DOHH2 (cell line): ENCODE measurements around the gene TLDC2.

ENCODE experiments used
- H3F3A ChIP-seq: fragments of 200-600 bp; sonication (generic), shearing (Covaris generic); 2 replicates; pipeline ENCODE4 v1.6.0; 2016; ENCODE audit warnings: antibody characterized with exemption, mild to moderate bottlenecking; ENCODE audit not compliant: control insufficient read depth, insufficient read depth
- H3K27ac ChIP-seq: fragments of 200-600 bp; sonication (generic); 2 replicates; pipeline ENCODE4 v1.5.1; 2014; ENCODE audit warnings: low read depth, mild to moderate bottlenecking, low read length, moderate library complexity
- H3K27me3 ChIP-seq: fragments of 200-600 bp; sonication (generic); 2 replicates; pipeline ENCODE4 v1.6.1; 2014; ENCODE audit warnings: mild to moderate bottlenecking, low read length, mixed read lengths; ENCODE audit not compliant: control insufficient read depth
- H3K36me3 ChIP-seq: fragments of 200-600 bp; sonication (generic); 2 replicates; pipeline ENCODE4 v1.6.1; 2014; ENCODE audit warnings: mild to moderate bottlenecking, low read length, moderate library complexity, mixed read lengths; ENCODE audit not compliant: control insufficient read depth
- H3K4me1 ChIP-seq: fragments of 200-600 bp; sonication (generic); 2 replicates; pipeline ENCODE4 v1.6.1; 2014; ENCODE audit warnings: mild to moderate bottlenecking, low read length, mixed read lengths; ENCODE audit not compliant: control insufficient read depth
- H3K4me2 ChIP-seq: fragments of 200-600 bp; sonication (generic); 2 replicates; pipeline ENCODE4 v1.6.0; 2014; ENCODE audit warnings: mild to moderate bottlenecking, low read length, moderate library complexity
- H3K4me3 ChIP-seq: fragments of 200-600 bp; sonication (generic); 2 replicates; pipeline ENCODE4 v1.5.1; 2014; ENCODE audit warnings: mild to moderate bottlenecking, low read length, mixed read lengths
- H3K79me2 ChIP-seq: fragments of 200-600 bp; sonication (generic); 2 replicates; pipeline ENCODE4 v1.6.1; 2014; ENCODE audit warnings: mild to moderate bottlenecking, low read length, mixed read lengths; ENCODE audit not compliant: control insufficient read depth
- H3K9me2 ChIP-seq: fragments of 200-600 bp; sonication (generic); replicated peaks from 2 replicates; pipeline ENCODE4 v1.6.1; 2014; ENCODE audit warnings: mild to moderate bottlenecking, low read length, mixed read lengths; ENCODE audit not compliant: control insufficient read depth
- H3K9me3 ChIP-seq: fragments of 200-600 bp; sonication (generic); 2 replicates; pipeline ENCODE4 v1.6.1; 2014; ENCODE audit warnings: antibody characterized with exemption, low read length, mixed read lengths; ENCODE audit not compliant: control insufficient read depth, insufficient read depth
- H4K20me1 ChIP-seq: fragments of 200-600 bp; sonication (generic); 2 replicates; pipeline ENCODE4 v1.6.0; 2014; ENCODE audit warnings: low read depth, mild to moderate bottlenecking, antibody characterized with exemption, low read length, moderate library complexity; ENCODE audit not compliant: control insufficient read depth, insufficient read depth
- CTCF ChIP-seq: fragments of 200-600 bp; sonication (generic); IDR thresholded peaks from one replicate; pipeline ENCODE4 v1.5.1; 2014; ENCODE audit warnings: antibody characterized with exemption, mild to moderate bottlenecking, low read depth, low read length; ENCODE audit not compliant: poor library complexity, severe bottlenecking
- EZH2phosphoT487 ChIP-seq: fragments of 200-600 bp; sonication (generic); IDR thresholded peaks from 2 replicates; pipeline ENCODE4 v1.6.1; 2017; ENCODE audit warnings: borderline replicate concordance, mild to moderate bottlenecking, antibody characterized with exemption, low read length, moderate library complexity, mixed read lengths

Gene TLDC2

DNA sequence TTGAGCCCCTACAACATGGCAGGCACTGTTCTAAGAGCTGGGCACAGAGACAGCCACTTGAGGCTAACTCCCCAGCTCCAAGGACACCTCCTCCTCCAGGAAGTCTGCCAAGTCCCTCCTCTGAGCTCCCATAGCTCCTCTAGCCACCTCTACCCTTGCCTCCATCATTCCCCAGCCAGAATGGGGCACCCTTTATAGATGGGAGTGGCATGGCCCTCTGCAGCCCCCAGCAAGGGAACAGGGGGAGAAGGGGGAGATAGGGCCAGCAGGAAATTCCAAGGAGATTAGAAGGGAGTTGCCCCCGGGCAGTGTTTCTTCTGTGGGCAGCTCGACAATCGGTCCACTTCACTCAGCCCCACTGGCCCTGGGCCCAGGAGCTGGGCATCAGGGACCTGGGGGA lies 19.7 kb upstream of the TLDC2 start:
- Histone ChIP-seq H3F3A (peaks cover 5% of the 10 kb centered on the region), H3K9me2 (no peaks in the 10 kb centered on the region), H3K36me3 (no peaks in the 10 kb centered on the region), H3K27me3 (no peaks in the 10 kb centered on the region), H4K20me1 (no peaks in the 10 kb centered on the region), H3K4me1 (peaks cover 38% of the 10 kb centered on the region), H3K79me2 (peaks cover 18% of the 10 kb centered on the region), H3K9me3 (no peaks in the 10 kb centered on the region), H3K4me2 (no peak overlapping the region), H3K27ac (no peak overlapping the region), H3K4me3 (no peak overlapping the region)
- TF ChIP-seq EZH2phosphoT487 (no peak), CTCF (no peak)

DNA sequence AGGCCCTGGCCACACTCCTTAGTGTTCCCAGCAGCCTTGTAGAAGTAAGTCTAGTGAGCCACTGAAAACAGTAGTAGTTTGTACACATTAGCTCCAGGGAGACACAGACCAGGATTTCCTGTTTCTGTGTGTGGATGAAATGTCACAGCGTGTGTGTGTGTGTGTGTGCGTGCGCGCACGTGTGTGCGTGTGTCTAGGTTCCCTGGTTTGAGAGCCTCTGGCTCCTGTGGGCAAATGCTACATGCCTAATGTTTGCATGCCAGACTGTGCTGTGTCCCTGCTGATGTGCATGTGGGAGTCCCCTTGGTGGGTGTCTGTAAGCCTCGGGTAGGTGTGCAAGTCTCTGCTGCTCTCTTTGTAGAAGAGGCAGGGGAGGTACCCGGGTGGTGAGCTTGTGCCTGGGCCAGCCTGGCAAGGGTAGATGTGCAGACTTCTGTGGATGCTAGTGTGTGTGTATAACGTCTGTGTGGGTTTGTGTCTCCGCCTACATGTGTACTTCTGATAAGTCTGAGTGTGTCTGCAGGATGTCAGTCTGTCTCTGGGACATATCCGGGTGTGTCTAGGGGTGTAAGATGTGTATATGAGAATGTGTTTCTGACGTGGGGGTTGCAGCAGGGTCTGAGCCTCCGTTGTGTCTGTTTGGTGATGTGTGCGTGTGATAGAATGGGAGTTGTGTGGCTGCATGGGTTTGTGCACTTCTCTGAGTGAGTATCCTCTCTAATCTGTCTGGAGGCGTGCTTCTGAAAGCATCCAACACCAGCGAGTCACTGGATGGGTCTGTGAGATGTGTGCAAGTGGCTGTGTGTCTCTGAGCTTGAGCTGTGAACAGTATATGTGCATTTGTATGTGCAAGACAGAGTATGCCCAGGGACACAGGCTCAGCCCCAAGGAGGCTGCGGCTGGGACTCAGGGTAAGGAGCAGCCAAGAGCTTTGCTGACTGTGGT lies 19.0 kb upstream of the TLDC2 start:
- no peak overlapping the region for H3K27ac ChIP-seq
- H3K4me2 ChIP-seq, result no peak overlapping the region
- H3K9me3 ChIP-seq, result no peaks in the 10 kb centered on the region
- no peaks in the 10 kb centered on the region for H3K27me3 ChIP-seq
- H3K4me1 ChIP-seq, result peaks cover 35% of the 10 kb centered on the region
- H3K36me3 ChIP-seq, result no peaks in the 10 kb centered on the region
- H3F3A ChIP-seq, result no peaks in the 10 kb centered on the region
- TF ChIP-seq EZH2phosphoT487 (no peak), CTCF (no peak)
- H4K20me1 ChIP-seq, result no peaks in the 10 kb centered on the region
- H3K9me2 ChIP-seq, result no peaks in the 10 kb centered on the region
- no peak overlapping the region for H3K4me3 ChIP-seq
- peaks cover 15% of the 10 kb centered on the region for H3K79me2 ChIP-seq

GRCh38 chr20:36859282-36859555 lies 16.7 kb upstream of the TLDC2 start:
- Histone ChIP-seq H3K9me2 (no peaks in the 10 kb centered on the region), H3K36me3 (no peaks in the 10 kb centered on the region), H3K4me1 (peaks cover 23% of the 10 kb centered on the region), H4K20me1 (no peaks in the 10 kb centered on the region), H3K27ac (no peak overlapping the region), H3K9me3 (no peaks in the 10 kb centered on the region), H3K4me3 (no peak overlapping the region), H3K27me3 (no peaks in the 10 kb centered on the region), H3K79me2 (peaks cover 9% of the 10 kb centered on the region), H3K4me2 (no peak overlapping the region), H3F3A (no peaks in the 10 kb centered on the region)
- TF ChIP-seq CTCF (no peak), EZH2phosphoT487 (no peak)
